GM19324 (cell line): Measurements from ENCODE around the gene ARHGEF12.

ENCODE experiments used
- ATAC-seq: cut with Tn5 transposase; IDR thresholded peaks from one replicate; pipeline ENCODE4 v1.9.1; 2021; ENCODE audit warnings: mild to moderate bottlenecking, moderate library complexity; ENCODE audit not compliant: unreplicated experiment, low FRiP score

ARHGEF12 gene

DNA sequence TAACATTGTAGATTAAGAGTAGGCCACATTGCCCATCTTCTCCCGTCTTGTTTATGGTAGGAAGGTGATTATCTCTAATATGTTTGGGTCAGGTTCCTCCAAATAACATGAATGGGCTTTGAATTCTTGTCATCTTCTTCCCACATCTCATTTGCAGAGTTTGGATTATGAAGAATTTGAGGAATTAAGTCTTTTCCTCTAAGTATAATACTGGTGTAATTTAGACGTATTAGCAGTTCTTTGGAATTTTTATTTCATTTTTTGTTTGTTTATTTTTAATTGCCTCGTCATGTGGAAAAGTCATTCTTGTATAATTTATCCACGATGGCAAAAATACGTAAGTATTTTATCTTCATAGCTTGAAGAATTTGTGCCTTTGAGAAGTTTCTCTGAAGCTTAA lies 73.4 kb downstream of the ARHGEF12 start:
- ATAC-seq, result no peak

DNA sequence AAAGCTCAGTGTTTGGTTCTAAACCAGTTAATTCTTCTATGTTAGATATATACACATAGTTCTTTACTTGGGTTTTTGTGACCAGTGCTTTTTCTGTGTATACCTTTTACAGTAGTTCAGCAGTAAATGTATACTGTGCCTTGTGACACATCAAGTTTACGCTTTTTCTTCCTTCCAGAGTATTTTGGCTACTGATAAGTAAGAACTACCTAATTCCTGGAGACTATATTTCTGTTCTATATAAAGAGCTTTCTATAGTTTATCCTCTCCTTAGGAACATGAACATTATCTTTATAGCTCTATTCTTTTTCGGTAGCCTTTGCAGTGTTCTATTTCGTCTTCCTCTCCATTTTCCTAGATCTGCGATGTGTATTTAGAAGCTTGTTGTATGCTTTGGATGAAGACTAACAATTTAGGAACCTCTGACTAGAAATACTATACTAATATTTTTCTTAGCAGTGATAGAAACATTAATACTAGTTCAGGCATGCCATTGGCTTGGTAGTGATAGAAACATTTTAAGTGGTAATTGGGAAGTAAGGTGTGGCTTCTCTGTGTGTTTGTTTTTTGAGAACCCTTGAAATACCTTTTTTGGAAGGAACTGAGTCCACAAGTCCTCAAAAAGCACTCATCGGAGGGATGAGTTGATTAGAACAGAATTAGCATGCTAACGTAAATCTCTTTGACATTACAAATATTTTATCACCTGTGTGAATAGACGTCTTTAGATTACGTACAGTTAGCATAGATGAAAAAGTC lies 74.6 kb downstream of the ARHGEF12 start:
- ATAC-seq, result no peak

DNA sequence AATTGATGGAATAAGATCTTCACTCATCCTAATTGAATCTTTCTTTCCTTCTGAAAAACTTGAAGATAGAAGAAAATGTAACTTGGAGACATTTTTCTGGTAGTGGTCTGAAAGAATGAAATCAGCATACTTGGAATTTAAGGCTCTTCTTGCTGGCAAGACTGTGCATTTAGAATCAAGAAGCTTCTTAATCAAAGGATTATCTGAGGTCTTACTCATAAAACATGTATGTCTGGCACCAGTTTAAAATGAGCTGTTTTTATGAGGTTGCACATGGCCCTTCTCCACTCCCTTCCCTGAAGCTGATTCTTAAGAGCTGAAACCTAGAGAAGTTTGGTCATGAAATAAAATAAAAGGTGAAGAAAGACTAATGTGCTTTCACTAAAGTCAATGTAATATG lies 77.3 kb downstream of the ARHGEF12 start:
- no peak for ATAC-seq

DNA sequence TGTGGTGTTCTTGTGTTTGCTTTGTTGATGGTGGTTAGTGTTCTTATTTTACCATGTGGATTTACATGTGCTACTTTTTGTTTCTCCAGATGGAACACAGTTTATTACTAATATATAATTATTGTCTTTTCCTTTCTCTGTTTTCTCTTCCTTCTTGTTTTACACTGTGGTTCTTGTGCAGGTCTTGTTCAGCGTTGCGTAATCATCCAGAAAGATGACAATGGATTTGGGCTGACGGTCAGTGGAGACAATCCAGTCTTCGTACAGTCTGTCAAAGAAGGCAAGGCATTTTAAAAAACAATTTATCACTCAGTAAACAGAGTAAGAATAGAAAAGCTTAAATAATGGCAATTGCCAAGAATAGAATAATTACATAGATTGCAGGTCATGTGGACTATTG lies 84.4 kb downstream of the ARHGEF12 start:
- no peak for ATAC-seq

DNA sequence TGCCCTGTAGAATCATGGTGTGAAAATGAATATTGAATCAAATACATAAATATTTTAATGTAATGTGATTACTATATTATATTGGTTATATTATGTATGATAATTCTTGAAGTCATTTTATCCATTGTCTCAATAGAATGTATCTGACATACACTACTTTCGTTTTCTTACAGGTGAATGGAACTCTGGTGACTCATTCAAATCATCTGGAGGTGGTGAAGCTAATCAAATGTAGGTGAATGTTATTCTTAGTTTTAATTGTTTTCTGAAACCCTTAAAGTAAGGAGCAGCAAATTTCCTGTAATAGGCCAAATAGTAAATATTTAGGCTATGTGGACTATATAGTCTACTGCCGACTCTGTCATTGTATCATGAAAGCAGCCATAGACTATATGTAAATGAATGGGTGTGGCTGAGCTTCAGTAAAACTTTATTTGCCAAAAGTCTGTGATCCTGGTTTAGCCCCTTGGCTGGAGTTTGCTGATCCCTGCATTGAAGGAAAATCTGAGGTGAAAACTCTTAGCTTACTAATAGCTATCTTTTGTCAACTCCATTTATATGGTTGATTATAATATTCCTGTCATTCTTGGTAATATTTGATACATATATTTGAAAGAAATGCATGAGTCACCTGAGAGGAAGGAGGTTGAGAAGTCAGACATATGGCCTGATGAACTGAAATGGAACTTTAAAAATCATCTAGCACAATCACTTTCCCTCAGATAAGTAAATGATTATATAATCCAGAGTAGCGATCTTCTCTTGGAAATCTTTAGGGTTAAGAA lies 88.2 kb downstream of the ARHGEF12 start:
- no peak for ATAC-seq

DNA sequence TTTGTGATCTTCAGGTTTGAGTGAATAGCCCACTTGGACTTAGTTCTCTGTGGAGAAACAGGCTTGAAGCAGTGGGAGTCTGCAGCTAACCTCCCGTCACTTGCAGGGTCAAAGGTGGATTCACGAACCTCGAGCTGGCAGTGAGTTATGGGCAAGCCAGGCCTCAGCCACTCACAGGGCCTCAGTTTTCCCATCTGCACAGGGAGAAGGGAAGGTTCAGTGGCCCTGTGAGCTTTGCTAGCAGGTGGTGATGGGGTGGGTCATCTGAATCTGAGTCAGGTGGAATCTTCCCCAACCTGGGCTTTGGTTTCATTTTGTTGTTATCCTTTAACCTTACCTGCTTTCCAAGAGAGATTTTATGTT lies 88.7 kb downstream of the ARHGEF12 start:
- no peak for ATAC-seq

DNA sequence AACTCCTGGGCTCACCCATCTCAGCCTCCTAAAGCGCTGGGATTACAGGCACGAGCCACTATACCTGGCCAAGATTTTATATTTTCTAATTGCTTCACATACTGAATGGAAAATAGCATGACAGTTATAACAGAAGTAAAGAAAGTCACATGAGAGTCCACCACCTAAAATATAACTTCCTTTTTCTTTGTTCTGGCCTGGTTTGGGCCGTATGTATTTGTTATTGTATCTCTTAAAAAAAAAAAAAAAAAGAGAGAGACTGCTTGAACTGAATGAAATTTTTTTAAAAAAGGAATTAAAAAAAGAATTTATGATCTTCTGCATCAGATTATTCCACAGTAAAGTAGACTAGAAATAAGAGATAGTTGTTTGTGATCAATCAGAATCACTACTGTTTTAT lies 89.3 kb downstream of the ARHGEF12 start:
- no peak for ATAC-seq

DNA sequence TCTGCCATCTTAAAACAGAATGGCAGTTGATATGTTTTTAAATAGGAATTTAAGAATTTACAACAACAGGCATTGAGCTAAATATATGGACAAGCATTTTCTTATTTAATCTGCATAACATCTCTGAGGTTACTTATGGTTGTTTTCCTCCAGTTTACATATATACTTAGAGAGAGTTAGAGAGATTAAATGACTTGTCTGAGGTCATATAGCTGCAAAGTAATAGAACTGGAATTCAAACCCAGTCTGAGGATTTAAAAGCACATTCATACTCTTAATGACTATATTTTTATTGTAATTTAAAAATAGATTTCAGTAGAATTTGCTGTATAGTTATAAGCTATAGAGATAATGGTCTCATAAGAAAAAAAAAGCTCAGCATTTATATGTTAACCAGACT lies 93.9 kb downstream of the ARHGEF12 start:
- no peak for ATAC-seq

DNA sequence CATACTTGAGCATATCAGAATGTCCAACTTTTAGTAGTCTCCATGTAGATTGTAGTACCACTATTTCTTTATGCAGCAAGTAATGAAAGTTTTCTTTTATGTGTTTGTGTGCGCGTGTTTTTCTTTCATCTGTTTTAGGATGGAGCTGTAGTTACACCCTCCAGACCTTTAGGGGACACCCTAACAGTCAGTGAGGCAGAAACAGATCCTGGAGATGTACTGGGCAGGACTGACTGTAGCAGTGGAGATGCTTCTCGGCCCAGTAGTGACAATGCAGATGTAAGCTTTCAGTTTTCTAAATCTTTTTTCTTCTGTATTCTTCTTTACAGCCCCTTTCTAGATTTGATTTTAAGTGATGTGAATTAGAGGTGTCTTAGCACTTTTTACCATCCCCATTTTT lies 95.4 kb downstream of the ARHGEF12 start:
- ATAC-seq, result no peak

DNA sequence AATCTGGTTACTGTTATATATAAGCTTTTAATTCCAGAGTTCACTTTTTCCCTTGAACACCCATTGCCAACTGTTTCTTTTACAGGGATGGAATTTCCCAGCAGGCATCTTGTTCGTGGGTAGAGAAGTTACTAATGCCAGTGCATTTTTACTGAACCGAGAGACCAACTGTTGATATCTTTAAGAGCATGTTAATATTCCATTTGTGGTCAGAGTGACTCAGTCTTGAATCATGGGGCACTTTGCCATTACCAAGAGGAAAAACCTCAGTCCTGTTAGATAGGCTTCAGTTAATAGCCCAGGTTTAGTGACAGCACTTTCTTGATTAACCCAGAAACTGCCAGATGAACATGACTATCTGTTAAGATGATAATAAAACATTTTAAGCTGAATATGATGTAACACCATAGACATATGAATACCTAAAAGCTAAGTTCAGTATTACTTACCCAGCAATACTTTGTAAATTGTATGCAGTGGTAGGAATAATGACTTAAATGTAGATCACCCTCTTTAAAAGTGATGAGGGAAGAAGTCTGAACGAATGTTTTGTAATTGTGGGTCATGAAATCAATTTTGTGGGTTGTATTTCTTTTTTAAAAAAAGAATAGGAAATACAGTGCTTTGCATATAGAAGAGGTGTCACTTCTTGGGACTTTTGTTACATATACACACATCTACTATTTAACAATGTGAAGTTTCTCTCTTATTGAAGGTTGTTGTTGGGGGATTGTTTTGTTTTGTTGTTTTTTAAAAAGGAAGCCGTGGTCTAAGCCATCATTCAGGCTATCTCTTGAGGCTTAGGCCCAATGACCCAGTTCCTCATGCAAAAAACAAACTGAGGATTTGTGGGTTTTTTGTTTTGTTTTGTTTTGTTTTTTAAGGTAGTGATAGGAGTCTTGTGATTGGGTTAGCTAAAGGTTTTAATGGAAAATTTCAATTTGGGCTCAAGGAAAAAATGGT lies 96.1 kb downstream of the ARHGEF12 start:
- no peak for ATAC-seq

DNA sequence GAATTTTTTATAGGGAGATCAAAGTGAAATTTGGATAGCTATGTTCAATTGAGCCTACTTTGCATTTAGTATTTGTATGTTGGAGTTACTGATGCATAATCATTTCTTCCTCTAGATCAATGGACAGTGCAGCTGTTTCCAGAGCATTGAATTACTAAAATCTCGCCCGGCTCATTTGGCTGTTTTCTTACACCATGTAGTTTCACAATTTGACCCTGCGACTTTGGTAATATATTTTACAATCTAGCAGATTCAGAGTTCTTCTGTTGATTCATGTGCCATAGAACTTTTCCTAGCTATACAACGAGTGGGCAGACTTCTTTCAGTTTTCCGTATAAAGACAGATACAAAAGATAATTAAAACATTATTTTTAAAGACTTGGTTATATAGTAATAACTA lies 105.4 kb downstream of the ARHGEF12 start:
- no peak for ATAC-seq

DNA sequence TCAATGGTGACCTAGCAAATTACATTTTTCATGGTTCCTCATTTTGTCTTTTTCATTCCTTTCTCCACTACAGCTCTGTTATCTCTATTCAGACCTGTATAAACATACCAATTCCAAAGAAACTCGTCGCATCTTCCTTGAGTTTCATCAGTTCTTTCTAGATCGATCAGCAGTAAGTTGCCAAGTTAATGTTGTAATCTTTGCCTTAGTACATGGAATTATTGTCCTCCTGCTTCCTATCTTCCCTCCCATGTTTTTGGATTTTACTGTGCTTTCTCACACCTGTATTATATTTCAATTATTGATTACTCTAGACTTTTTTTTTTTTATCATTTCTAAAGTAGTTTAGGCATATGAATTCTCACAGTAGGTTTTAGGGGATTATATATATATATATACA lies 105.8 kb downstream of the ARHGEF12 start:
- ATAC-seq, result no peak

DNA sequence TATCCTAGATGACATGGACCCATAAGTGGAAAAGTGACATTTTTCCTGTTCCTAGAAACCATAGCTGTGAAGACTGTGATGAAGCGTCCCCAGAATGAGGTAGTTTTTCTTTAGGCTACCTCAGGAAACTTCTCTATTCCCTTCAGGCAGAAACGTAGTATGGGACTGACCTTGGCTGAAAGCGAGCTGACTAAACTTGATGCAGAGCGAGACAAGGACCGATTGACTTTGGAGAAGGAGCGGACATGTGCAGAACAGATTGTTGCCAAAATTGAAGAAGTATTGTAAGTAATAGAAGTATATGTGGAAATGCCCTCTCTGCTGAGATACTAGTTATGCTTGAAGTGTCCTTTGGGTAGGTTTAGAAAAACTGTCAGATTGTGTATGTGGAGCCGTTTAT lies 110.6 kb downstream of the ARHGEF12 start:
- no peak for ATAC-seq

DNA sequence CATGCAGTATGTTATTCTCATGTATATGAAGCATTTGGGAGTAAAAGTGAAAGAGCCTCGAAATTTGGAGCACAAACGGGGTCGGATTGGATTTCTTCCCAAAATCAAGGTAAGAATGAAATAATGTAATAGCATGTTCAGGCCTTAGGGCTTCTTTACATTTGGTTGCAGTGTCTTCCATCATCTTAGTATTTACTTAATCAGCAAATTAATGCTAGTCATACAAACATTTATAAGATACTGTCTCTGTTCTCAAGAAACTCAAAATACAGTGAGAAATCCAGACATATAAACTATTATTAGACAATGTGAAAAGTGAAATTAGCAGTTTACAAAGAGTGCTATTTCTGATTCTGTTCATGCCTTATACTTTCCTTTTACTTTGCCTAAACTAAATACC lies 112.0 kb downstream of the ARHGEF12 start:
- ATAC-seq, result no peak

DNA sequence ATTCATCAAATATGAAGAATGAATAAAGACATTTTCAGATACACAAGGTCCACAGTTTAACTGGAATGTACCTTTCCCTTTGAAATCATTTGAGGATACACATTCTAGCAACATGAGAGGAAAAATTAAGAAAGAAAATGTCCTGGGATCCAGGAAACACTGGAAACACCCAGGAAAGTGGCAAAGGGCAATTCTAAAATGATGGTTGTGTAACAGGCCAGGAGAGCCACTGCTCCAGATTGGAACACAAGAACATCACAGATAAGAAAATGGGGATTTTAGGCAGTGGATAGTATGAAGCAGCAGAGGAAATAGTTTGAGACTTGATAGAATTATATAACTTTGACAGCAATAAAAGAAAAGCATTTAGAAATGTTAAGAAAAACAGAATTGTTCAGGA lies 119.3 kb downstream of the ARHGEF12 start:
- no peak for ATAC-seq

DNA sequence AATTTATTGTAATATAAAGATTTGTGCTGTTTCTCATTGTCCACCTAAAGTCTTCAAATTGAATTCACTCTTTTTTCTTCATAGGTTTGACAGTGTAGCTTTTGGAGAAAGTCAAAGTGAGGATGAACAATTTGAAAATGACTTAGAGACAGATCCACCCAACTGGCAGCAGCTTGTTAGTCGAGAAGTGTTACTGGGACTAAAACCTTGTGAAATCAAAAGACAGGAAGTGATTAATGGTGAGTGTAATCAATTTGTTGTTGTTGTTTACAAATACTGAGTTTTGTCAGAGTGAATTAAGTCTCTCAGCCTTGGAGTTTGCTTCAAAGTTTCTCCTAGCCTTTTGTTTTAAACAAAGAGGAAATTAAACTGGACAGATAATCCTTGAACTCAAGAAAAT lies 121.8 kb downstream of the ARHGEF12 start:
- ATAC-seq, result no peak

DNA sequence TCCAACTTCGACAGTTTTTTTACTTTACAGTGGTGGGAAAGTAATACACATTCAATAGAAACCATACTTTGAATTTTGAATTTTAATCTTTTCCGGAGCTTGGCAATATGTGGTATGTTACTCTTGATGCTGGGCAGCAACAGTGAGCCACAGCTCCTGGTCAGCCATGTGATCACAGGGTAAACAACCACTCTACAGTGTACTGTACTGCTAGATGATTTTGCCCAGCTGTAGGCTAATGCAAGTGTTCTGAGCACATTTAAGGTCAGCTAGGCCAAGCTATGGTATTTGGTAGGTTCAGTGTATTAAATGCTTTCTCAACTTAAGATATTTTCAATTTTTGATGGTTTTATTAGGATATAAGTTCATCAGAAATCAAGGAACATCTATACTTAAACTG lies 126.6 kb downstream of the ARHGEF12 start:
- ATAC-seq, result no peak

DNA sequence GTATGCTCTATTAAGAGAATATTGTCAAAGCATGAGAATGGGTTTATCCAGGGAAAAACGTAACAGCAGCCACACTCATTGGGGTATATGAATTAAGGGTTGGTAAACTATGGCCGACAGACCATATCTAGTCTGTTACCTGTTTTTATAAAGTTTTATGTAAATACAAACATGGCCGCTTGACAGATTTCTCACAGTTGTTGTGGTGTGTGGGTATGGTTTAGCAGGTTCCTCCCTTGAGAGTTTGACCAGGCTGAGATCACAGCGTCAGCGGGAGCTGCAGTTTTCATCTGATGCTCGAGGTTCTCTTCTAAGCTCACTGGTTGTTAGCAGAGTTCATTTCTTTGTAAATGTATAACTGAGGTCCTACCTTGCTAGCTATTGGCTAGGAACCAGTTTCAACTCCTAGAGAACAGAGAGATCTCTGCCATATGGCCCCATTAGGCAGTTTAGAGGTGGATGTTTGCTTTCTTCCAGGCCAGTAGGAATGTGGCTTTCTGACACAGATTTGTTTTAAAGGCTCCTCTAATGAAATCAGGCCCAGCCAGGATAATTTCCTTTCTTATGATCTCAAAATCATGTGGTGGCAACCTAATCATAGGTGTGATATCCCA lies 129.8 kb downstream of the ARHGEF12 start:
- no peak for ATAC-seq

DNA sequence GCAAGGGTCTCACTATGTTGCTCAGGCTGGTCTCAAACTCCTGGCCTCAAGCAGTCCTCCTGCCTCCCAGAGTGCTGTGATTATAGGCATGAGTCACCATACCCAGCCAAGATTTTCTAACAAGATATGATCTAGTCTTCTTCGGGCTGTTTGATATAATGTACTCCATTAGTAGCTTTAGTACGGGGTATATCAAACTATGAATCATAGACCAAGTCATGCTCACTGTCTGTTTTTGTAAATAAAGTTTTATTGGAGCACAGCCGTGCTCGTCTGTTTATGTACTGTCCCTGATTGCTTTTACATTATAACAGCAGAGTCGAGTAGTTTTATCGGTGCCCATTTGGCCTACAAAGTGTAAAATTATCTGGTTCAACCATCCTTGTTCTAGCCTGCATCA lies 131.4 kb downstream of the ARHGEF12 start:
- no peak for ATAC-seq

DNA sequence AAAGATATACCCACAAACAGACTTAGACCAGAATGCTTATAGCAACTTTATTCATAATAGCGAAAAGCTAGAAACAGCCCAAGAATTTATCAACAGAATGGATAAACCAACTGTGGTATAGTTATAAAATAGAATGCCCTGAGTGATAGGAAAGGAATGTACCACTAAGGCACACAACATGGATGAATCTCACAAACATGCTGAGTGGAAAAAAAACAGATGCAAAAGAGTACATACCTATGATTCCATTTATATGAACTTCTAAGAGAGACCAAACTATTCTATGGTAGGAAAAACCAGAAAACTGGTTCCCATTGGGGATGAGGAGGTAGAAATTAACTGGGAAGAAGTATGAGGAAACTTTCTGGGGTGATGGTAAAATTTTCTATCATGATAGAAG lies 134.9 kb downstream of the ARHGEF12 start:
- no peak for ATAC-seq

DNA sequence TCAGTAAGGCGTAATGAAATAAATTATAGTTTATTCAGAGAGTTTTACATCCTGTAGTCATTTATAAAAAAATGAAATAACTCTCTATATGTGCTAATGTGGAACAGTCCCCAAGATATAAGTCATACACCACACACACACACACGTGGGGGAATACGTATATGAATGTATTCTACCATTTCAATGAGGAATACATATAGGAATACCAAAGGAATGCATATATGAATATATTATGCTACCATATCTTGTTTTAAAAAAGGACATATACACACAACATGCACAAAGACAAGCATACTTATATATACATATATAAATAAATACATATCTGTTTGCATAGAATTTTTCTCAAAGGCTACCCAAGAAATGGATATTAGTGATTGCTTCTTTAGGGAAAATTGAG lies 135.8 kb downstream of the ARHGEF12 start:
- ATAC-seq, result no peak
